Upper lobe of right lung (tissue), 1 donor: ENCODE data around the gene SPNS1. TPM values are rescaled to one million over a fixed set of nuclear protein-coding genes. Genes with fewer than 3 reads are reported as not detected.

Source experiments
- ATAC-seq: fragments of 200-7000 bp; cut with Tn5 transposase; one replicate; pipeline ENCODE4 v1.9.1; 2020; ENCODE audit warnings: mild to moderate bottlenecking, moderate library complexity
- DNase-seq: peaks from one replicate; pipeline ENCODE4 v3.0.0-alpha.2; 2020
- H3K27ac ChIP-seq: fragments of 200-600 bp; one replicate; pipeline ENCODE4 v1.8.0; 2022
- H3K27me3 ChIP-seq: fragments of 200-600 bp; one replicate; pipeline ENCODE4 v1.8.0; 2022; ENCODE audit warnings: mild to moderate bottlenecking
- H3K36me3 ChIP-seq: fragments of 200-600 bp; one replicate; pipeline ENCODE4 v1.8.0; 2022
- H3K4me1 ChIP-seq: fragments of 200-600 bp; one replicate; pipeline ENCODE4 v1.8.0; 2022
- H3K4me3 ChIP-seq: fragments of 200-600 bp; one replicate; pipeline ENCODE4 v1.8.0; 2022; ENCODE audit warnings: mild to moderate bottlenecking
- H3K9me3 ChIP-seq: fragments of 200-600 bp; one replicate; pipeline ENCODE4 v1.8.0; 2022
- intact Hi-C: fragments of 100-400 bp; cut with DNase I; formaldehyde crosslinking; loops from one replicate; pipeline ENCODE4 v1.11.0; 2022
- total RNA-seq: library from RNA; stranded (reverse); fragmentation: NEBNext Ultra II Directional; extraction: Animal tissue kit (Norgen Biotek cat#: 25700); gene quantifications from one replicate; pipeline ENCODE4 v1.2.1, GENCODE V29; 2021
- TF ChIP-seq, protein P1 (sequence below): fragments of 200-600 bp; IDR thresholded peaks from one replicate; pipeline ENCODE4 v1.8.0; 2022; ENCODE audit warnings: antibody characterized with exemption
- donor health status: DM: no; HTN: yes; CAD: no; lungs with severe emphysema.

SPNS1 gene
- total RNA-seq, 1 donor from 2014 or later = 52.2 TPM

DNA sequence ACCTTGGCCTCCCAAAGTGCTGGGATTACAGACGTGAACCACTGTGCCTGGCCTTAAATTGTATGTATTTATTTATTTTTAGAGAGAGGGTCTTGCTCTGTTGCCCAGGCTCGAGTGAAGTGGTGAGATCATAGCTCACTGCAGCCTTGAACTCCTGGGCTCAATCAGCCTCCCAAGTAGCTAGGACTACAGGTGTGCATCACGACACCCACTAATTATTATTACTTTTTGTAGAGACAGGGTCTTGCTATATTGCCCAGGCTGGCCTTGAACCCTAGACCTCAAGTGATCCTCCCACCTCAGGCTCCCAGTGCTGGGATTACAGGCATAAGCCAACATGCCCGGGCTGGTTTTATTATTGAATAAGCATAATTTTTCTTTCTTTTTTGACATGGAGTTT, 27.9 kb upstream of the SPNS1 start:
- ATAC-seq (no peak), DNase-seq (no peak)
- Histone ChIP-seq H3K9me3 (no peaks in the 10 kb centered on the region), H3K4me1 (peaks cover 12% of the 10 kb centered on the region), H3K27me3 (no peaks in the 10 kb centered on the region), H3K36me3 (no peaks in the 10 kb centered on the region), H3K4me3 (no peak overlapping the region), H3K27ac (no peak overlapping the region)
- TF ChIP-seq, protein P1, sequence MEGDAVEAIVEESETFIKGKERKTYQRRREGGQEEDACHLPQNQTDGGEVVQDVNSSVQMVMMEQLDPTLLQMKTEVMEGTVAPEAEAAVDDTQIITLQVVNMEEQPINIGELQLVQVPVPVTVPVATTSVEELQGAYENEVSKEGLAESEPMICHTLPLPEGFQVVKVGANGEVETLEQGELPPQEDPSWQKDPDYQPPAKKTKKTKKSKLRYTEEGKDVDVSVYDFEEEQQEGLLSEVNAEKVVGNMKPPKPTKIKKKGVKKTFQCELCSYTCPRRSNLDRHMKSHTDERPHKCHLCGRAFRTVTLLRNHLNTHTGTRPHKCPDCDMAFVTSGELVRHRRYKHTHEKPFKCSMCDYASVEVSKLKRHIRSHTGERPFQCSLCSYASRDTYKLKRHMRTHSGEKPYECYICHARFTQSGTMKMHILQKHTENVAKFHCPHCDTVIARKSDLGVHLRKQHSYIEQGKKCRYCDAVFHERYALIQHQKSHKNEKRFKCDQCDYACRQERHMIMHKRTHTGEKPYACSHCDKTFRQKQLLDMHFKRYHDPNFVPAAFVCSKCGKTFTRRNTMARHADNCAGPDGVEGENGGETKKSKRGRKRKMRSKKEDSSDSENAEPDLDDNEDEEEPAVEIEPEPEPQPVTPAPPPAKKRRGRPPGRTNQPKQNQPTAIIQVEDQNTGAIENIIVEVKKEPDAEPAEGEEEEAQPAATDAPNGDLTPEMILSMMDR = no peak
- intact Hi-C loops = no loop called here

DNA sequence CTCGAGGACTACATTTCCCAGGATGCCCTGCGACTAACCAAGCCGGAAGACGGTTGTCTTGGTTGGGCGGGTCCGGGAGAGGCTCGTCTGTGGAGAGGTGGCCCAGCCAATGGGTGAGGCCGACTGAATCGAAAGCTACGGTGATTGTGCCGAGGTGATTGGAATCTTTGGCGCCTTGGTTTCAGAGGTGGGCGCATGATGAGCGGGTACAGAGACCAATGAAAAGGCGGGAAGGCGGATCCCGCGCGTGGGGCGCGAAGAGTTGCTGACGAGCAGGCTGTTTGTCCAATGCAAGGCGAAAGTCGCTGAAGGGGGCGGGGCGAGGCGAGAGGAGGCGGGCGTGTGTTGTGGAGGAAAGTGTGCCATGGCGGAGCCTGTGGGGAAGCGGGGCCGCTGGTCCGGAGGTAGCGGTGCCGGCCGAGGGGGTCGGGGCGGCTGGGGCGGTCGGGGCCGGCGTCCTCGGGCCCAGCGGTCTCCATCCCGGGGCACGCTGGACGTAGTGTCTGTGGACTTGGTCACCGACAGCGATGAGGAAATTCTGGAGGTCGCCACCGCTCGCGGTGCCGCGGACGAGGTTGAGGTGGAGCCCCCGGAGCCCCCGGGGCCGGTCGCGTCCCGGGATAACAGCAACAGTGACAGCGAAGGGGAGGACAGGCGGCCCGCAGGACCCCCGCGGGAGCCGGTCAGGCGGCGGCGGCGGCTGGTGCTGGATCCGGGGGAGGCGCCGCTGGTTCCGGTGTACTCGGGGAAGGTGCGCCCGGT, 23.7 kb upstream of the SPNS1 start, which contains the start of gene NFATC2IP:
NFATC2IP (plus strand) TSS at position 290 of the 762 bp plus-strand sequence; CDS start at position 365, 75 bp downstream.
- peaks cover 28% of the 10 kb centered on the region for H3K36me3 ChIP-seq
- TF ChIP-seq, protein P1 = no peak
- no peaks in the 10 kb centered on the region for H3K27me3 ChIP-seq
- peak within 1 kb of the TSS; percentile 90 for H3K27ac ChIP-seq
- DNase-seq (peak; percentile 99), ATAC-seq (peak; percentile 97)
- peaks cover 9% of the 10 kb centered on the region for H3K4me1 ChIP-seq
- peak within 1 kb of the TSS; percentile 99 for H3K4me3 ChIP-seq
- intact Hi-C loops = no loop called here
- no peaks in the 10 kb centered on the region for H3K9me3 ChIP-seq

DNA sequence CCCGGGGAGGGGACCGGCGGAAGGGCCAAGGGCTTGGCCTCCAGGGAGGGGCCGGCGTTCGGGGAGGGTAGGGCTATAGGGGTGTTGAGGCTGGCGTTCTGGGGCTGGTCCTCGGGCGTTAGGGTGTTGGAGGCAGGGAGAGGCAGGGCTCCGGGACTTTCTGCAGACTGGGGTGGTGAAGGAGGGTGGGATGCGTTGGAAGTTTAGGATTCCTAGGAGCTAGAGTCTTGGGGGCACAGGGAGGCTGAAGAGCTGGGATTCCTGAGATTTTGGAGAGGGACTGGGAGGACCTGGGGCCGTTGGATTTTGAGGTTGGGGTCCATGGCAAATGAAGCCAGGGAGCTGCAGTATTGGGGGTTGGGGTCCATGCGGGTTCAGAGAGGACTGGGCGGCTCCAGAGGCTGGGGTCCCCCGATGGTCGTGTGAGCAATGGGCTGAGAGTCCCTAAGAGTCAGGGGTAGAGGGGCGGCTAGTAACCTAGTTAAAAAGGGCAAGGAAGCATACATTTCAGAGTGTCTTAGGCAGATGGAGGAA, 23.1 kb upstream of the SPNS1 start:
- Histone ChIP-seq H3K9me3 (no peaks in the 10 kb centered on the region), H3K27me3 (no peaks in the 10 kb centered on the region), H3K4me1 (peaks cover 8% of the 10 kb centered on the region), H3K36me3 (peaks cover 35% of the 10 kb centered on the region), H3K4me3 (peak overlapping the region; percentile 99), H3K27ac (peak overlapping the region; percentile 90)
- no peak for DNase-seq
- peak; percentile 49 for ATAC-seq
- intact Hi-C loops = no loop called here
- TF ChIP-seq, protein P1 = no peak

DNA sequence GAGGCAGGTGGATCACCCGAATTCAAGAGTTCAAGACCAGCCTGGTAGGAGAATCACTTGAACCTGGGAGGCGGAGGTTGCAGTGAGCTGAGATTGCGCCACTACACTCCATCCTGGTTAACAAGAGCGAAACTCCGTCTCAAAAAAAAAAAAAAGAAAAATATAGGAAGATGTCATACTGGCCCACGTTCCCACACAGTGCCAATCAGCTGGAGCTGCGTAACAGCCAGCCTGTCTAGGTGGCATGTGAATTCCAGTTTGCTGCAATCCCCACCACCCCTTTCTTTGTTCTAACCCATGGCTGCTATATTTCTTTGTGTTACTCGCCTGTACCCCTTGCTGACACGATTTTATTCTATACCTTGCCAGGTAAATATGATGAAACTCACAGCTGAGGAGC, 16.4 kb upstream of the SPNS1 start:
- TF ChIP-seq, protein P1 = no peak
- DNase-seq (no peak), ATAC-seq (no peak)
- Histone ChIP-seq H3K4me1 (no peaks in the 10 kb centered on the region), H3K9me3 (no peaks in the 10 kb centered on the region), H3K27me3 (no peaks in the 10 kb centered on the region), H3K4me3 (no peak overlapping the region), H3K27ac (no peak overlapping the region), H3K36me3 (peaks cover 88% of the 10 kb centered on the region)
- intact Hi-C loops = no loop called here

DNA sequence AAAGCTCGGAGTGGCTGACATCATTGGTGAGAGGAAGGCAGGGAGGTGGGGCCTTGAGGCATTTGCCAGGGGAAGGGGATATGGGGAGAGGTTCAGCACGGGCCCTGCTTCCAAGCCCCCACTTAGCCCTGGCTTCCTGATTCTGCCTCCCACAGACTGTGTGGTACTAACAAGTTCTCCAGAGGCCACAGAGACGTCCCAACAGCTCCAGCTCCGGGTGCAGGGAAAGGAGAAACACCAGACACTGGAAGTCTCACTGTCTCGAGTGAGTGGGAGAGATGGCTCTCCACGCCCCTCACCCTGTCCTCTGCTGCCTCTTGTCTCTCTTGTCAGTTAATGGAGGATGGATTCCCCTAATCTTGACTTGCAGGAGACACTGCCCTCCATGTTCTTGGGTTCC, 15.7 kb upstream of the SPNS1 start:
- H3K4me3 ChIP-seq = no peak overlapping the region
- H3K27me3 ChIP-seq = no peaks in the 10 kb centered on the region
- DNase-seq (no peak), ATAC-seq (no peak)
- no peak overlapping the region for H3K27ac ChIP-seq
- peaks cover 88% of the 10 kb centered on the region for H3K36me3 ChIP-seq
- H3K9me3 ChIP-seq = no peaks in the 10 kb centered on the region
- TF ChIP-seq, protein P1 = no peak
- intact Hi-C loops = no loop called here
- H3K4me1 ChIP-seq = no peaks in the 10 kb centered on the region
